G401 (cell line): ENCODE measurements around the gene ZSWIM2. TPM values are rescaled to one million over a fixed set of nuclear protein-coding genes. Genes with fewer than 3 reads are reported as not detected.
"Not testable (repeated sequence)": the region's sequence is repeated elsewhere in the genome, so short reads cannot be mapped to it uniquely, and the experiment has no call there.

Experiments
- DNase-seq: peaks from one replicate; pipeline ENCODE4 v3.0.0-alpha.2; 2015; ENCODE audit warnings: low spot score
- in situ Hi-C: cut with HindIII; loops from 2 replicates; pipeline ENCODE4 v1.10.0; 2016; ENCODE audit warnings: low sequenced_read_pairs, mixed read lengths
- total RNA-seq: library from RNA; depleted of rRNA; stranded (reverse); fragments of >200 nt; shearing (Covaris generic); gene quantifications from 2 replicates; pipeline ENCODE4 v1.2.3, GENCODE V29; 2014; rRNA removed

Gene ZSWIM2, protein sequence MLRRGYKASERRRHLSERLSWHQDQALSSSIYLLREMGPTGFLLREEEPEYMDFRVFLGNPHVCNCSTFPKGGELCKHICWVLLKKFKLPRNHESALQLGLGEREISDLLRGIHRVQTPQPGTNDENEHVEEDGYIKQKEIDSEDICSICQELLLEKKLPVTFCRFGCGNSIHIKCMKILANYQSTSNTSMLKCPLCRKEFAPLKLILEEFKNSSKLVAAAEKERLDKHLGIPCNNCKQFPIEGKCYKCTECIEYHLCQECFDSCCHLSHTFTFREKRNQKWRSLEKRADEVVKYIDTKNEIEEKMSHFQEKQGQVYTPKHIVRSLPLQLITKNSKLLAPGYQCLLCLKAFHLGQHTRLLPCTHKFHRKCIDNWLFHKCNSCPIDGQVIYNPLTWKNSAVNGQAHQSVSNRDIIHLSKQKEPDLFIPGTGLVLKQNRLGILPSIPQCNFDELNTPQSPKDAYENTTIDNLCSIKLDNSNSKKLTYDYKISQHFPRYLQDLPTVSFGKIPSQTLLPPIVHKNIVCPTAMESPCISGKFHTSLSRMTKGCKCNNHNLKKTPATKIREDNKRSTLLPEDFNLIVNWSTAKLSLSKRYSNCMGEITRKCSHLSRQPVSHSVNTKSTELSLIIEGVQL
- not detected in 2 replicates for total RNA-seq

GRCh38 chr2:186848873-186849578, at the start of gene ZSWIM2:
TSS of gene ZSWIM2 (minus strand) at chr2:186849170. CDS start at chr2:186849130, 40 bp downstream.
- peak; percentile 69 for DNase-seq
- in situ Hi-C loops, result no loop called here

GRCh38 chr2:186896220-186896619, 47.2 kb upstream of the ZSWIM2 start:
- DNase-seq, in situ Hi-C loops: not testable (repeated sequence)

- no peak for DNase-seq
- in situ Hi-C loops, result no loop called here
These were observed 46.5 kb upstream of the ZSWIM2 start for GRCh38 chr2:186895451-186895850.

GRCh38 chr2:186894478-186894877, 45.5 kb upstream of the ZSWIM2 start:
- DNase-seq, result no peak
- in situ Hi-C loops, result no loop called here

DNA sequence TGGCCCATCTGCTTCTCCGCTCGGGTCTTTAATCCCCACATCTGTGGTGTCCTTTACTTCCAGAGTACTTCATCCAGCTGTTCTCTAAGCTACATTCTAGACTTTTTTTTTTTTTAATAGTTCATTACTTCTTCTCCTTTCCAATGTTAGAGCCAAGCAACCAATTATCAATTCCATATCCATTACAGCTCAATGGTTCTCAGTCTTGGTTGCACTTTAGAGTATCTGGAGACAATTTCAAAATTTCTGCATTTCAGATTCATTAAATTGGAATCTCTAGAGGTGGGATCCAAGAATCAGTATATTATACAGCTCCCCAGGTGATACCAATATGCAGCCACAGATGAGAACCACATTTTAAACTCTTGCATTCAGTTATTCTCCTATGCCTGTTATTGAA, 43.9 kb upstream of the ZSWIM2 start:
- in situ Hi-C loops, result no loop called here

GRCh38 chr2:186891185-186891621, 42.2 kb upstream of the ZSWIM2 start:
- in situ Hi-C loops, result no loop called here

More for the DNA sequence above, 43.9 kb upstream of the ZSWIM2 start:
- DNase-seq, result no peak

DNA sequence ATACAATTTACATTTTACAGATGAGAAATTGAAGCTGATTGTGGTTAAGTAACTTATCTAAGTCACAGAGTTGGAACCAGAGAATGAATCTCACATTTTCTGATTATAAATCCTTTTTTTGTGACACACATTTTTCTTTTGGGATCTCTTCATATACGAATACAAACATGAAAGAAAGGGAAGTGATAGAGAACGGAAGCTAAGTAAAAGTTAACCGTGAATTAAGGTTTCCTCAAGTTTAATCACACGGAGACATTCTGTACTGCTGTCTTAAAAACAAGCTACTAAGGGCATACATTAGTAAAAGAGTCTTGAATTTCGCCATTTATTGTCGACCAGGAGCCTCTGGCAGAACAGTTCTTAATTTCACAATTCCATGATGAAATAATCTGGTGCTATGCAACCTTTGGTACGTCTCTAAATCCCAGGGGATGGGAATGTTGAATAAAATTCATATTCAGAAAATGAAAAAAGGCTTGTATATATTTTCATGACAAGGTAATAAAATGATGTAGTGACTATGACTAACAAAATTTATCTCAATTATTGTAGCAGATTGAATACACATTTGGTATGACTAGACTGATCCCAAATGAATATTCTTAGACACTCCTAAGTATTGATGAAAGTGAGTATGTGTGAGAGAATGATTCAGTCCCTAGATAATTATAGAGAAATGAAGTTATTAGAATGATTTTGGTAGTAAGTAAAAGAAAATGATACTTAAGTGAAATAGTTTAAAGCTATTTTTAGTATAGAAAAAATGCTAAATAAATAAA, 40.3 kb upstream of the ZSWIM2 start:
- in situ Hi-C loops, result no loop called here
- DNase-seq, result no peak

More at GRCh38 chr2:186891185-186891621, 42.2 kb upstream of the ZSWIM2 start:
- no peak for DNase-seq

DNA sequence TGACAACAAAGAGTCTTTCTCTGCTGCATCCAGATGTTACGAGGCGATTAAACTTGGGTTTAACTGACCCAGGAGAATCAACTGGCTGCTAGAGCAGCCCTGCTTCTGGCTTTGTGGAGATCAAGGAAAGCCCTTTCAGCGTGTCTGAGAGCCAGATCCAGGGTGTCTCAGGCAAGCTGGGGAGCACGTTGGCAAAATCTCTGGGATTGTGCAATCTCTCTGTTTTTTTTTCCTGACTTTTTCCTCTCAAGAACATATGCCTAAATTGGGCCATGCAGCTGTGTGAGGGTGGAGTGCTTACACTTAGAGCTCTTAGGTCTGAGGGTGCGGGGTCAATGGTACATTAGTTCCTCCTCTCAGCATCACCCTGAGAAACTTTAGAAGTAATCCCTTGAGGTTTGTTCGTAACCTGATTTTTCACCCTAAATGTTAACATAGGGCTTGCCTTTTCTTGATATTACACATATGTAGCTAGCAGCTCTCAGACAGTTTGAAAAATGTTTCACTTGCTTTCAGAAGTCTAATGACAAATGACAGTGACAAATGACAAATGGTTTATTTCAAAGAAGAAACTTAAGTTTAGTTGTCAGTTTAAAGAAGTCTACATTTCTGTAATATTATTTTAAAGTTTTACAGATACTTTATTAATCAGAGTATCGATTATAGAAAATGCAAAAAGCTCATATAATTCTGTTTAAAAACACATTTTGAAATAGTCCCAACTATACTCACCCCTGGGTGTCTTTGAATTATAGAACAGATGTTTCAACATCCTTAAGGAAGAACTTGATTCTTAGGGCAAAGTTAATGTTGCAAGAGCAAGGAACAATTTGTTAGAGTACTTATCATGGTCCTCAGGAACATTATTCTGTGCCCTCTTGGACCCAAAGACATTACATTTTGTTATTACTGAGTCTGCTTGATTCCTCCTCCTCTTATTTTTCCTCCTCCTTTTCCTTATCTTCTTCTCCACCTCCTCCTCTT, 38.4 kb upstream of the ZSWIM2 start:
- DNase-seq, result no peak
- in situ Hi-C loops, result no loop called here

GRCh38 chr2:186884587-186884986, 35.6 kb upstream of the ZSWIM2 start:
- no peak for DNase-seq
- in situ Hi-C loops, result no loop called here

- in situ Hi-C loops, result no loop called here
- no peak for DNase-seq
These were observed 34.7 kb upstream of the ZSWIM2 start for GRCh38 chr2:186883666-186884065.

DNA sequence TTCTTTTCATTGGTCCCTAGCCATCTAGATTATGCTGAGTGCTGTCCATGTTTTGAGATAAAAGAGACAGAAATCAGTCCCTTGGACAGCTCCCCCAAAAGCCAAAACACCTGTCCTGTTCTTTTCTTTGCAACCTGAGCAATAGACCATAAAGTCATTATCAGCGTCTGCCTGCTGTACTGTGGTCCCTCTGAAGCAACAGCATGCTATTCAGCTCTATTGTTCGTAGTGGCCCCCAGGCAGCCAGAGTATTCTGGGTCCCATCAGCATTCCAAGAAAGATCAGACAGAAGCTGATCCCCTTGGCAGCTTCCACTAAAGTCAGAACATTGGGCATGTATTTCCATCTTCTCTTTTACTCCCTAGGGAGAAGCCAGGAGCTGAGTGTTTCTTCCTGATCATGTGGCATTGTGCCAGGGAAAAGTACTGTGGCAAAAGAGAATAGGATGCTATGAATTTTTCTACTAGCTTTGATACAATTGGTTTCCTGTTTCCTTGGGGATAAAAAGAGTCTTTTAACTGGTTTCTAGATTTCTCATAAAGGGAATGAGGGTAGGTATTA, 33.6 kb upstream of the ZSWIM2 start:
- in situ Hi-C loops, result no loop called here
- DNase-seq, result no peak

DNA sequence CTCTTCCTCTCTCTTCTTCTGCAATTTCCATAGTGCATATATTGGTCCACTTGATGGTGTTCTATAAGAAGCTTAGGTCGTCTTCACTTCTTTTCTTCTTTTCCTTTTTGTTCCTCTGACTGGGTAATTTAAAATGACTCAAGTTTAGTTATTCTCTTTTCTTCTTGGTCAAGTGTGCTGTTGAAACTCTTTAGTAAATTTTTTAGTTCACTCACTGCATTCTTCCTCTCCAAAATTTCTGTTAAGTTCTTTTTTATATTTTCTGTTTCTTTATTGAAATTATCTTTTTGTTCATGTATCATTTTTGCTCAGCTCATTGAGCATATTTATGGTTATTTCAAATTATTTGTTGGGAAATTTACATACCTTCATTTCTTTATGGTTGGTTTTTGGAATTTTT, 32.7 kb upstream of the ZSWIM2 start:
- in situ Hi-C loops, result no loop called here
- DNase-seq, result no peak

GRCh38 chr2:186879312-186879711, 30.3 kb upstream of the ZSWIM2 start:
- DNase-seq, result no peak
- in situ Hi-C loops, result no loop called here

DNA sequence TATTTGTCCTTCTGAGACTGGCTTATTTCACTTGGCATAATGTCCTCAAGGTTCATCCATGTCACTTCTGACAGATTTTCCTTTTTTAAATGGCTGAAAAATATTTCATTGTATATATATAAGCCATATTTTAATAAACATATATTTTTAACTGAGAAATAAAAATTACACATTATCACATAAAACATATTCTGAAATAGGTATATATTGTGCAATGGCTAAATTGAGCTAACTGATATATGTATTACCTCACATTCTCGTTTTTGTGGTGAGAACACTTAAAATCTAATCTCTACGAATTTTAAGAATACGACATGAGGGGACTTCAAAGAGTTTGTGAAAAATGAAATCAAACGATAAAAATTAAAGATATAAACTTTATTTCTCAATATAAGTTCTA, 25.7 kb upstream of the ZSWIM2 start:
- DNase-seq, result no peak
- in situ Hi-C loops, result no loop called here

- in situ Hi-C loops, result no loop called here
- DNase-seq, result no peak
These were observed 22.9 kb upstream of the ZSWIM2 start for GRCh38 chr2:186871881-186872280.

DNA sequence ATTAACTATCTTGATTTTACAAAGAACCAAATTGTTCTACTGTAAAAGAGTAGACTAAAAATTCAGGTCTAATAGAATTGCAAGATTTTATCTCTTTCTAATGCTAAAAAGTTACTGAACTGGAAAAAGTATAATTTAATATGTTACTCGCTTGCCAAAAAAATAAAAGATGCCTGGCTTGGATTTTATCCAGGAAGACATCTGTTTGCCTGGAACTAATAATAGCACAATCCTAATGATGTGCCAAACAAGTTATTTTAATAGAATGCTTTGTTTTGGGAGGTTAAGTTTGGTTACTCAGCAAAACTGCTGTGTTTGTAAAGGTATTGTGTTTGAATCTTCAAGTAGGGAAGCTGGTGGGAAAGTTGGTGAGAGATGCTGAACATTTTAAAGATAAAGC, 19.4 kb upstream of the ZSWIM2 start:
- no peak for DNase-seq
- in situ Hi-C loops, result no loop called here

DNA sequence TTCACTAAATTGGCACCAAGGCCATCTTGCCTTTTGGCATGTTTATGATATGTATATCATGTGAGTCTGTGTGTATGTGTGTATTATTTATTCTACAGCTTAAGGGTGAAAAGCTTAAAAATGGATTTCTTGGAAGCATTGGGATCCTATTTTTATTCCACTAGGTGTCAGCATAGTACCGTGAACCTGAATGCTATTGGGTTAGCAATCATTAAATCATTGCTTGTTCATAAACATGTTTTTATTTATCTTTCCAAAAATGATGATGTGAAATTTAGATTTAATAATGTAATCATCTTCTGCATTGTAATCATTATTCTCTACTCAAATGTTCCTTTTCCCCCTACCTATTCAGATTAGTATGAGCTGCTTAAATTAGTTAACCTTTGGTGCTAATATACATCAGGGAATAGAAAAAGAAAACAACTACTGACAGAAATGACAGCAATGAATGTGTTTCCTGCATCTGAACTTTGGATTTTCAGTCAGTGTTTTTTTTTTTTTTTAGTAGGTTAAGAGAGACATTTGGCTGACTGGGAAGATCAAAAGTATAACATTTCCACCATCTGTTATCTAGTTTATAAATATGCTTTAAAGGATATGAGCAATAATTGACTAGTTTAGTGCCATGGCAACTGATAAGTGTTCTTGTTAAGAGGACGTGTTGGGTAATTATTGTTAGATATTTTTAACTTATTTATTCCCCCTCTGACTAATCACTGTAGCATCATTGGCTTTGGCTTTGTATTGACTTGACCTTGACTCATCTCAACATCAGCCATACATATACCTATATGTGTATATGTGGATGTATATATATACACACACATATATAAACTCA, 14.1 kb upstream of the ZSWIM2 start:
- peak; percentile 35 for DNase-seq
- in situ Hi-C loops, result no loop called here
